Neural progenitor cell (in vitro differentiated cells): ENCODE data around the gene FAM177B.

Experiments used
- CTCF ChIP-seq: fragments of 200-600 bp; sonication (generic); IDR thresholded peaks from 2 replicates; pipeline ENCODE4 v1.5.1; 2017; ENCODE audit warnings: antibody characterized with exemption, mild to moderate bottlenecking
- EZH2 ChIP-seq: fragments of 200-600 bp; sonication (generic); IDR thresholded peaks from 2 replicates; pipeline ENCODE4 v1.6.1; 2017; ENCODE audit warnings: antibody characterized with exemption, mild to moderate bottlenecking, moderate library complexity
- EZH2phosphoT487 ChIP-seq: fragments of 200-600 bp; sonication (generic); IDR thresholded peaks from 2 replicates; pipeline ENCODE4 v1.6.1; 2017; ENCODE audit warnings: antibody characterized with exemption

DNA sequence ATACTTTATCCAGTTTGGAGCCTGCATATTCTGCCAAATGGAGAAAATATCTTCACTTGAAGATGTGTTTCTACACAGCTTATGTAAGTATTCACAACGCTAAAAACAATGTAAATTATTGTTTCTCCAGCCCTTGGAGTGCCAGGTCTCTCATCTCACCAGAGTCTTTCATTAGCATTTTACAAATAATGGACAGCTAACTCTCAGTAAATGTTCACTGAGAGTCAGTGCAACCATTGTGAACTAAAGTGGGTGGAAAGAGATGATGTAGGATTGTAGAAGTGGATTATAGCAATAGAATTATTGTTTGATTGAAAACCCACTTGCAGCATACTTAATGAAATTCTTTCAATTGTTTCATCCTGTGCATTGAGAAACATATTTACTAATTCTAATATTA is 8.3 kb upstream of the FAM177B start:
- TF ChIP-seq CTCF (no peak), EZH2phosphoT487 (no peak), EZH2 (no peak)
